ENCODE data around the gene EXT2.

DNA sequence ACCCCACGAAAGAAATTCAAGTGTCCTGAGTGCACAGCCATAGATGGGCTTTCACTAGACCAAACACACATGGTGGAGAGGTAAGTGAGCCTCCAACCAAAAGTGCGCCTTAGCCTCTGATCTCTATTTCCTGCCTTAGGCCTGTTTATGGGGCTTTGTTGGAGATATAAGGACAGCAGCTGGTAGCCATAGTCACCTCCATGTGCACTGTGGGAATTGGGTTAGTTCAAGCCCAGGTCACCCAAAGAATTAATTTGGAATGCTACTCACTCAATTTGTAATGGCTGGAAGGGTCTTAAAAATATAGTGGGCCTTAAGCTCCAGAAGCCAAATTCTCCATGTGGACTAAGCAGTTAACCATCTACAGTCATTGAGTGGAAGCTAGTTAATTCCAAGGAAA is 140.8 kb downstream of the EXT2 start:
- TF ChIP-seq CTCF (IDR thresholded peaks at IDR 0.05) = no peak
- no peak for TF ChIP-seq POLR2A (IDR thresholded peaks at IDR 0.05)
